ENCODE results near the gene NFIA.
"Not testable (repeated sequence)": the region's sequence is repeated elsewhere in the genome, so short reads cannot be mapped to it uniquely, and the experiment has no call there.

Gene NFIA

DNA sequence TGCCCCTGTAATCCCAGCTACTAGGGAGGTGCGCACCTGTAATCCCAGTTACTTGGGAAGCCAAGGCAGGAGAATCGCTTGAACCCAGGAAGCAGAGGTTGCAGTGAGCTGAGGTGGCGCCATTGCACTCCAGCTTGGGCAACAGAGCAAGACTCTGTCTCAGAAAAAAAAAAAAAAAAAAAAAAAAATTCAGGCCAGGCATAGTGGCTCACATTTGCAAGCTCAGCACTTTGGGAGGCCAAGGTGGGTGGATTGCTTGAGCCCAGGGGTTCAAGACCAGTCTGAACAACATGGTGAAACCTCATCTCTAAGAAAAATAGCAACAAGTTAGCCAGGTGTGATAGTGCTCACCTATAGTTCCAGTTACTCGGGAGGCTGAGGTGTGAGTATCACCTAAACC is 20.8 kb upstream of the NFIA start:
- not testable (repeated sequence) for DNase-seq

DNA sequence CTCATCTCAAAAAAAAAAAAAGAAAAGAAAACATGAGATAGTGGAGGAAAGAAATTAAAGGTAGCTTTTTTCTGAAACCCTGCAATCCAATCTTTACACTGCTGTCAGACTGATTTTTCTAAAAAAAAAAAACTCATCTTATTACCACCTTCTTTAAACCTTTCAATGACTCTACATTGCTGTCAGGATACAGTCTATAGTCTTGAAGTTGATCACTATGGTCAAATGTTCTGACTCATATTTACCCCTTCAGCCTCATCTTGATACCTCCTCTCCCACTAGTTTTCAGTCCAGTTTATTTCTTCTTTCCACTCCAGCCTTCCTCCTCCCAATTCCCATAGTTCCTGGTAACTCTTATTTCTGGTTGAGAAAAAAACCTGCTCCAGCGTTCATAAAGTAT is 17.7 kb upstream of the NFIA start:
- DNase-seq = no peak

DNA sequence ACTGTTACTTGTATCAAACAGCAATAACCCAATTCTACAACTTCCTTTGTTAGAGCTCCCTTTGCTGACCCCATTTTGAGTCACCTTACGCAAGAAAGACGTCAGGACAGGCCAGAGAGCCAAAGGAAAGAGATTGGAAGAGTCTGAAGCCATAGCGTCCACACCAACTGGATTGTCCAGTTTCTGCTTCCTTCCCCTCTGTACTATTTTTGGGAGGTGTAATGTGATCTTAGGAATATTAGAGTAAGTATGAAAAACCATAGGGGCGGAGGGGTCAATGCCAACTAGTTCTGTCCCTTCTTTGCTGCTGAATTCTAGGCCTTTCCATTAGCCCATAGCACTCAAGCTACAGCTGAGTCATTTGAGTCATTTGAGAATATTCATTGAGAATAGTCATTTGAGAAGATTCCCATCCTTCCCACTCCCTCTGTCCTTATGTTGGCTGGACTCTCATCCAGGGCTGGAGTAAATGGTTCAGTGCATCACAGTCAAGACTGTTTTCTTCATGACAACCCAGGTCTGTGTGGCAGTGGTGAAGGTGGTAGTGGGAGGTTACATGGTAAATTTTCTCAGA is 14.8 kb upstream of the NFIA start:
- no peak for DNase-seq

DNA sequence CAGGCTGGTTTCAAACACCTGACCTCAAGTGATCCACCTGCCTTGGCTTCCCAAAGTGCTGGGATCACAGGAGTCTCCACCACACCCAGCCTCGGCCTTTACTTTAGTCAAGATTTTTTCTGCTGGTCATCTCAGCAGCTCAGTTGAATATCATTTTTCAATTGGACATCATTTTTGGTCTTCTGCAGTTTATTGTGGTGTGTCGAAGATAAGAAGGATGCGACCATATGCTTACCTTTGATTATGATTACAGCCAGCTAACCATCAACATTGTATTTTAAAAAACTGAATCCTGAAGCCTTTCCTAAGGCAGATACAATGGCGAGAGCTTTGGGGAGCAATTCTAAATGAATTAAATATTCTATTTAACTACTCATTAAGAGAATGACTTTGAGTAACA is 12.3 kb upstream of the NFIA start:
- no peak for DNase-seq

DNA sequence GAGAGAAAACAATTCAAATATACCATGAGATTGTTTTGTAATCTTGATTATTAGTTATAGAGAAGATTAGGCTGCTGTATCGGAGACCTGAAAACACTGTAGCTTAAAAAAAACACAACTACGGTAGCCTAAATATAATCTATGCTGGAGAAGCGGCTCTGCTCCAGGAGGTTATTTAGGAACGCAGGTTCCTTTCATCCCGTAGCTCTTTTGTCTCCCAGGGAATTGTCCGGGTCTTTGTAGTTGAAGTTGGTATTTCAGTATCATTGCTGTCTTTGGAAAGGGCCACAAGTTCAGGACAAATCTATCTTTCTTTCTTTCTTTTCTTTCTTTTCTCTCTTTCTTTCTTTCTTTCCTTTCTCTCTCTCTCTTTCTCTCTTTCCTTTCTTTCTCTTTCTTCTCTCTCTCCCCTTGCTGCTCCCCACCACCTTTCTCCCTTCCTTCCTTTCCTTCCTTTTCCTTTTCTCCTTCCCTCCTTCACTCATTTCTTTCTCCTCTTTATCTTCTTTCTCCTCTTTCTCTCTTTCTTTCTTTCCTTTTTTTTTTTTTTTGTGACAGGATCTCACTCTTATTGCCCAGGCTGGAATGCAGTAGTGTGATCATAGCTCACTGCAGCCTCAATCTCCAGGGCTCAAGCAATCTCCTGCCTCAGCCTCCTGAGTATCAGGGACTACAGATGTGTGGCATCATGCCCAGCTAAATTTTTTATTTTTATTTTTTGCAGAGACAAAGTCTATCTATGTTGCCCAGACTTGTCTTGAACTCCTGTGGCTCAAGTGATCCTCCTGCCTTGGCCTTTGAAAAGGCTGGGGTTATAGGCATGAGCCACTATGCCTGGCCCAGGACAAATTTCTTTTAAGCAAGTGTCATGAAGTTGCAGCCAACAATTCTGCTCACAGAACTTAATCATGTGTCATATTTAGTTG is 10.9 kb upstream of the NFIA start:
- no peak for DNase-seq

DNA sequence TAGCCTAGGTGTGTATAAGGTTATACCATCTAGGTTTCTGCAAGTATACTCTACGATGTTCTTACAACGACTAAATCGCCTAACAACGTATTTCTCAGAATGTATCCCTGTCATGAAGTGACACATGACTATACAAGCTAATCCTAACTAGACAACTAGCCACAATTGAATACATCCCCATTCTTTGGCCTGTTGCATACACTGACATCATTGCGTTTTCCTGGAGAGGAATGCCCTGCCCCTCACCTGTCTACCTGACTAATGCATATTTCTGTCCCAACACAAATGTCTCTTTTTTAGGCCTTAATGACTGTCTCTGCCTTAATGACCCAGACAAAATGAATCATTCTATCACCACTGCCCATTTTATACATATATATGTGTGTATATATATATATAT is 8.5 kb upstream of the NFIA start:
- DNase-seq = no peak

DNA sequence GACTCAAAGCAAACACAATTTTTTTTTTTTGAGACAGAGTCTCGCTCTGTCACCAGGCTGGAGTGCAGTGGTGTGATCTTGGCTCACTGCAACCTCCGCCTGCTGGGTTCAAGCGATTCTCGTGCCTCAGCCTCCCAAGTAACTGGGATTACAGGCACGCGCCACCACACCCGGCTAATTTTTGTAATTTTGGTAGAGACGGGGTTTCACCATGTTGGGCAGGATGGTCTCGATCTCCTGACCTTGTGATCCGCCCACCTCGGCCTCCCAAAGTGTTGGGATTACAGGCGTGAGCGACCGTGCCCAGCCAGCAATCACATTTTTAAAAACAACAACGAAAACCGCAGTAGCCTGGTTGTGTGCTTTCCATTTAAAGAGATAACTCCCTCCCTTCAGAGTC is 6.5 kb upstream of the NFIA start:
- not testable (repeated sequence) for DNase-seq

DNA sequence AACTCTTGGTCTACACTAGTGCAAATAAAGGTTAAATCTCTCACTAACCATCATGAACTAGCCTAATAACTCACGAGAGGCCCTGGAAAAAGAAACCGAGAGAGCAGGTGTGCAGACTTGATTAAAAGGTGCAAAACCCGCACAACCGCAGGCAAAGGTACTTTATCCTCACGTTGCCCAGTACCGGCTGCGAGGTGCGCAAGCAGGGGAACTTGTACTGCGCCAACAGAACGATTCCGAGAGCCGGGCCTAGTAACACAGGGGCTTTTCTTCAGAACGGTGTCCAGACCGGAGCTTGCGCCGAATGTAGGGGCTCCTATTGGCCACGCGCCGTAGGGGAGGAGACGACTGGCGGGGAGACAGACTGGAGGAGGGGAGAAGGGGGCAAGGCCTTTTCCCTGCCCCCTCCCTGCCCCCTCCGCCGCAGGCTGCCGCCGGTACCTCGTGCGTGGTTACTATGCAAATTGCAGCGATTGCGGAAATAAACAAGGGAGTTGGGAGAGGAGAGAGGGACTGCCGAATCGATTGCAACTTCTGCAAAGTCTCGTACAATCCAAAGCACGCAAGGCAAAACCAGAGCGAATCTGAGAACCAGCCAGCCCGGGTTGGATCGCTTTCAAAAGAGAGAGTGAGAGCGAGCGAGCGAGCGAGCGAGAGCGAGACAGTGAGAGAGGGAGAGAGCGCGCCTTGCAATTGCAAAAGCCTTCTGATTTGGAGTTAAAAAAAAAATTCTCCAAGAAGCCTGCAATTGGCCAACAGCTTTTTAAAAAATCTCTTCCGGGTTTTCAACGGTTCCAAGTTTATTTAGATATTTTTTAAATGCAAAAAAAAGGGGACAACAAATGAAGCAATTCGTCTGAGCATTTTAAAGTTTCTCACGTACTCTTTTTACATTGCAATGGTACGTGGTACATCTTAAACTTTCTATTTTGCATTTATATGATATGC is 5.4 kb upstream of the NFIA start:
- peak; percentile 95 for DNase-seq

DNA sequence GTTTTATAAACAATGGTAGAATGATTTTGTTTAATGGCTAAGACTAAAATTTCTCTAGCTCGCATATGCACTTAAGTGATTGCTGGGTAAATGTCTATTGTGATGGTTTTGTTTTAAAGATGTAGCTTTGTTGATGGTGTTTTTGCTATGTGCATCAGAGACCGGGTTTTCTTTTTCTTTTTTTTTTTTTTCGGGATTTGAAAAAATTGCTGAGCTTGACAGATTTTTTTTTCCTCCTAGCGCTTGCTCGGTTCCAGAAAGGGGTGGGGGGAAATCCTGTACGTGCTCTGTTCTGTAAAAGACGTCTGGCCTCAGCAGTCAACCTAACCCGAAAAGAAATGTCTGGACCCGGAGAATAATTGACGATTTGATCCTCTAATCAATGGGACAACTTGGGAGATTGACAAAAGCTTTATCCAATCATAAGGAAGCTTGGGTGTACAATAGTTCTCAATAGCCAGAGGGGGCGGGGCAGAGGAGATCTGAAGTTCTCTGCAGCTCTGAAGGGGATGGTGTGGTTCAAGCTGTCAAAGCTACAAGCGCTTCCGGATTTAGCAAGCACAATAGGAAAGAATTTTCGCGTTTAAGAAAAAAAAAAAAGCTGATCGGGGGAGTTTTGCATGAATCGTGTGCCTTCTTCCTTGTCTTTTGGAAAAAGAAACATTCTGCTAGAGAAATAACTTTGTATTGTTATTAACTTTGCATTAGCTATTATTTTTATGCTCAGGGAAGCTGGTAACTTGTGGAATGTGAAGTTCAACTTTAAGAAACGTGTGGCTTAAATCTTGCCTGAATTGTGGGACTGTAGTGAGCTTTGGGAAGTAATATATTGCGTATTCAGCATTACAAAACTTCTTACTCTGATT is 4.5 kb upstream of the NFIA start:
- peak; percentile 99 for DNase-seq

DNA sequence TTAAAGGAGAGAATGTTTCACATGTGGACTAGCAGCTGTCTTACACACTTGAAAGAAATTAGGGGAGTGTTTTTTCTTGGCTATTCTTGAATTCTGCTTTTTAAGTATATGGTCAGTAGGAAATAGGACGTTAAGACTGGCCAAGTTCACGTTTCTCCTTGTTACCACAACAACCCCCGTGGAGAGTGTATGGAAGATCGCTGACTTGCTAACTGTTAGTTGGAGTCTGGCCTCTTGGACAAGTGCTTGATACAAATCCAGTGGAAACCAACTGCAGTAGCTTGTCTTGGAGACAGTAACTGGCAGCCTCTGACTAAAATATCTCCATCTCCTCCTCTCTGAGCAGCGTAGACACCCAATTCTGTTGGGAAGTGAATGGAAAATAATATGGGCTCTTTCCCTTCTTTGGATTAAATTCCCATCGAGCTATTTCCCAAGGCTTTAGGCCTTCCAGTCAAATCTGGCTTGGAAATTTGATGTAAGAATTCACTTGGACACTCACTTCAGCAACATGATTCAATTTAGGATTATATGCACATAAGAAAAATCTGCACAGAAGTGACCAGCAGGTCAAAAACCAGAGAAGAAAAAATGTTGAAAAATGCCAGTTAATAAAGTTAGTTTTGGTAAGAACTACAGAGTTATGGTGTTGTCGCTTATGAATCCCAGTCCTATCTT is 3.6 kb upstream of the NFIA start:
- no peak for DNase-seq

DNA sequence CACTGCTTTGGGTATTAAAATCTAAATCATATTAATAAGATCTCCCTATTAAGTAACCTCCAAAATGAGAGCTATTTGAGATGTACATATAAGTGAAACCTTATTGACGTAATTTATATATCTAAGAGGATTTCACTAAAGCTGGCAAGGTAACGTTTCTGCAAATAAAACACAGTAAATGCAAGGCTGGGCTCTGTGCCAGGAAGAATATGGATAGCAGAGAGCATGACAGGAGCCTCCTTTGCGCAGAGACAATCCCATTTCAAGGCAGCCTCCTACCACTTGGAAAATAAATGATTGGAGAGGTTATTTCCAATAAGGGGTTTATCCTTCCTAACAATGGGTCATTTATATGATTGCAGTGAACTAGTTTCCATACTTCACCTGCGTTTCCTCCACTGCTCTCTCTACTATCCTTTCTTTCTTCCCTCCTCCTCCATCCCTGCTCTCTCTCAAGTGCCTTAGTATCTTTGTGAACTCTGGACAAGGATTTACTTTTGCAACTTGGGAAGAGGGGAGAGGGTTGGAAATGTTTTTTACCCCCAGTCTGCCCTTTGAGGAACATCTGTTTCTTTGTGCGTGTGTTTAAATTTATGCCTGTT is 3.0 kb upstream of the NFIA start:
- DNase-seq = peak; percentile 43

DNA sequence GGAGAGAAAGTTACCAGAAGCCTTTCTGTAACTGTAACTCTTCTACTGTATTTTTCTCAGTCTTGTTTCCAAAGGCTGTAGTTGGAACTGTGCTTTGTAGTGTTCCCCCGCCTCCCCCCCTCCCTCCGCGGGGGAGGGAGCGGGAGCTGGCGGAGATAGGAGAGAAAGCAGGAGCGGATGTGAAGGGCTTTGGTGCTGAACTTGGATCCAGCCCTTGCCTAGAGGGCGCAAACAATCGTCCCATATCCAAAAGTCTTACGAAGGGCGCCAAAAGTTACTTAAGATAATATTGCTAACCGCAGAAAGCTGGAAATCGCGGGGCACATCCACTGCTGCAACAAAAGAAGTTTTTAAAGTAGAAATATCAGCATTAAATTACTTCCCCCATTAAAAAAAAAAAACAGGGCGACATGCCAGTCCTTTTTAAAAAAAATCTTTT is 2.4 kb upstream of the NFIA start:
- DNase-seq = peak; percentile 26

DNA sequence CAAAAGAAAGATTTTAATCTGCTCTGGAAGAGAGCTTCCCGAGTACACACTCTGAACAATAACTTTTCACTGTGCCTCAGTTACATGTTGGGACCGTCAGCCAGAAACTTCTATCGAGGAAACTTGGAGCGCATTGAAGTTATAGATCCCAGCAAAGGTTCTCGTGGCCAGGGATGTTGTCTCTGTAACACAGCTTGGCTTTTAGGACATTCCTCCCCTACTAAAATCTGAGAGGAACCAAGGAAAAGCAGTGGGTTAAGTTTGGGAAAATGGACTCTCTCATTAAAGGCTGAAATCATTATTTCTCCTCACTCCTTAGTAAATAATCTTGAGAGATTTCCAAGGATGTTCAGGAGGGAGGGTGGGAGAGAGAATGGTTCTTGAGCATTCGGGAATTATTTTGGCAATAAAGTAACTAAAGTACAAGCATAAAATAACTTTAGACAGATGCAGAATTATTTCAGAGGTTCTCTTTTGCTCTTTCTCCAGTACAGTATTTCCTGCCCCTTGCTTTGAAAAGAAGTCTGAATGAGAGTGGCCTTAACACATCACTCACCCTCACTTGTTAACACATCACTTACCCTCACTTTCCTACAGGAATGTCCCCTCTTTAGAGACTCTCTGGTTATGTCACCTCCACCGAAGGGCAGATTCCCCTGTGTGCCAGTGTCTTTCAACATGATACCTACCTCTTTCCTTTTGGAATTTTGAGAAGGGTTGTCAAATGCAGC is 1.8 kb upstream of the NFIA start:
- no peak for DNase-seq

DNA sequence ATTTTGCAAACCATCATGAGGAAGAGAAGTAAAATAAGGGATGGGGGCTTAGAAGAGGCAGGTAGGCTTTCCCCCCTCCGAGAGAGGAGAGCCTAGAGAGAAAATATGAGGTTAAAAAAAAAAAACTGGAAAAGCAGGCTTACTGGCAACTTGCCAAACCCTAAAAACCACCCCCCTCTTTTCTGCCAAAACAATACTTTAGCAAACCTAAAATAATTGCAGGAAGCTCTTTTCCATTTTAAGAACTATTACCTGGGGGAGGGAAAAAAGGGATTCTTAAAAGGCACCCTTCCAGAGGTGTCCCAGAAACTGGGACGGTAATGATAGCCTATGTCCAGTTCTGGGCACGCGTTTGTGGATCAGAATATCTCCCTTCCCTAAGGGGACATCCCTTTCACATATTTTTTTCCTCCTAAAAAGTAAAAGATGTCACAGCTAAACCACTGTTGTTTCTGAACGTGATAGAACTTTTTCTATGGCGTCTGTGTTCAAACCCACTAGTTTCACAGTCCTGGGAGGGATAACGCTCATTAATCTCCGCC is 1.1 kb upstream of the NFIA start:
- no peak for DNase-seq

DNA sequence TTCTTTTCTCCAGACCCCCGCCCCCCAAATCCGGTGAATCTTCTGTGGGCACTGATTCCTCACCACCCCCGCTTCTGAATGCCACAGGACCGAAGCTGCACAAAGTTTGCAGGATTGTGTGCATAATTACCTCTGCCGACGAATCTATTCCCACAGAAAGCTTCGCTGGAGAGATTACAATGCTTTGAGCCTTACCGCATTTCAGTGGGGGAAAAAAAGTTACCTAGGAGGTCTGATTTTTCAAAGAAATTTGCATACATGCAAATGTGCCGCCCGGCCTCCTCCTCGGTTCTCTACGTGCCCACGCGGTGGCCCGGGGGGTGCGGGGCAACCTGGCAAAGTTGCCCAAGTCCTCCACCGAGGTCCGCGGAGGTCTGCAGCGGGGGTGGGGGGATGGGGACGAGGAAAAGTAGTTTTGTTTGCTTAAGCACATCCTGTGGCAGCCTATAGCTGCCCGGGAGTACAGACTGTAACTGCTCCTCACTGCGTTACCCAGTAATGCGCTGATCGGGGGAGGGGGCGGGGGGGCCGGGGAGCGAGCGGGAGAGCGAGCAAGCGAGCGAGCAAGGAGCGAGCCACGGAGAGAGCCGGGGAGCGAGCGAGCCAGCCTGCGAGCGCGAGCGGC is 563 bp upstream of the NFIA start:
- DNase-seq = no peak

DNA sequence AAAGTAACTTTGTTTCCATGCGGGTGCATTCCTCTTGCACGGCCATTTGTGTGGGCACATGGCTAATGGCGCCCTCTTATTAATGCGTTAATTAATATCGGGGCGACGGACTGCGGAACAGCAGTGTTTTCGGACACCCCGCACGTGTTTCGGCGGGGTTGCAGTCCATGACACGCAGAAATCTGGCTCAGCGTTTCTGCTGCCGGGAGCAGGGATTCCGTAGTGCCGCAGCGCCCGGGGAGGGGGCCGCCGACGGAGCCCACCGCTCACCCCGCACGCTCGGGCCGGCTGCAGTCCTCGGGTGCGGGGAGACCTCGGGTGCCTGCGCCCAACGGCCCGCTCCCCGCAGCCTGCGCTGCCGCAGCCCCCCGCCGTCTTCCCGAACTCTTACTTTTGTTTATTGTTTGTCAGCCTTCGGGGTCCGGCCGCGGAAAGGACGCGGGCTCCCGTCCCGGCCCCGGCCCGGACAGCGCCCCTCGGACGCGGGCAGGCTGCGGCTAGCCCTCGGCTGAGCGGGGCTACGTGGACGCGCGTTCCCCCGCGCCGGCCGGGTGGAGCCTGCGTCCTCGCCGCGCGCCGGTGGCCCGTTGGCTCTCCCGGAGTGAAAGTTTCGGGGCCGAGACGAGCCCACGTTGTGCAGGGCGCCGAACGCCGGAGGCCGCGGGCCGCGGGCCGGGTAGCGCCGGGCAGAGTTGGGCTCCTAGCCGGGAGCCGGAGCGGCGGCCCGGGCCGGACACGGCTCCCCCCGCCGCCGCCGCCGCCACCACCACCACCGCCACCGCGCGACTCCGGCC is 849 bp downstream of the NFIA start:
- DNase-seq = no peak

DNA sequence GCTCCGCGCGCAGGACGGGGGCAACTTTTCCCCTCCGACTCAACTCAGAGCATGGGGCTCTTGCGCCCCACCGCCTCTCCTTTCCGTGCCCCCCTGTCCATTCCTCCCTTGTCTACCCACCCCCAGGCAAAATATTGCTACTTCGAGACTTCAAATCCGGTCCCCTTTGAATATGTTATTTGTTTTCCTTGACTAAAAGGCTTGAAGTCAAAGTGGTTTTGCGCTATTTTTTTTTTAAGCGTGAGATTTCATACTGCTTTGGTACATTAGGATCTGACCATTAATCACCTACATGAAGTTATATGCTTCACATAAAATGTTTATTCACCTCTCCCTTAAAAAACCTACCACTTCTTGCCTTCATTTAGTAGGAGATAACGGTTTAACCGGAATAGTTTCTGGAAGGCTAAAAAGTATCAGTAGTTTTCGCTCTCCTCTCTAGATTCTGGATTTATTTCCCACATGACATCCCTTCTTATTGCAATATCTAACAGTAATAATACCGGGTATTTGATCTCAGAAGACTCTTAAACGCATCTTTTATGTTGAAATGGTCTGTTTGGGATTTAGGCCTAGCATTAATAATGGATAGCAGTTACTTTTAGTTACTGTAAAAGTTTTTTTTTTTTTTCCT is 1.6 kb downstream of the NFIA start:
- DNase-seq = no peak

DNA sequence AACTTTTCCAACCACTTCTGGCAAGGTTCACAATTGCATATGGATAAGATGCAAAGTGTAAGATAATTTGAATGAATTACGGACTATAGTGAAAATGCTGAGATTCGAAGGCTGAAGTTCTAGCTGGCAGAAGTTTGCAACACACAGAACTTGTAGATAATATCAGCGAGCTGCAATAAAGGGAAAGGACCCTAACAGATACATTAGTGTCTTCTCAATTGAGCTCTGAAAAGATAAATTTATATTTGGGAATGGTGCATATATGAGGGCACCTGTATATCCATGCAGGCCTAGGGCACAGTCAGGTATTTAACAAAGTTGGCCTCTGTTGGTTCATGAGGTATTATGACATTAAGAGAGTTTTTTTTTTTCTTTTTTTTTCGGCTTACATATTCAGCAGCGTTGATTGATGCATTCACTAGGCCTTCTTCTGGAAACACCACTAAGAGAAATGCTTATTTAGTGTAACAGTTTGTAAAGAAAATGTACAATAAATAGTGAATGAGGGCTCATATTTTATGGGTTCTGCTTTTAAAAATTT is 2.2 kb downstream of the NFIA start:
- no peak for DNase-seq
